ENCODE data around the gene TAOK3.

DNA sequence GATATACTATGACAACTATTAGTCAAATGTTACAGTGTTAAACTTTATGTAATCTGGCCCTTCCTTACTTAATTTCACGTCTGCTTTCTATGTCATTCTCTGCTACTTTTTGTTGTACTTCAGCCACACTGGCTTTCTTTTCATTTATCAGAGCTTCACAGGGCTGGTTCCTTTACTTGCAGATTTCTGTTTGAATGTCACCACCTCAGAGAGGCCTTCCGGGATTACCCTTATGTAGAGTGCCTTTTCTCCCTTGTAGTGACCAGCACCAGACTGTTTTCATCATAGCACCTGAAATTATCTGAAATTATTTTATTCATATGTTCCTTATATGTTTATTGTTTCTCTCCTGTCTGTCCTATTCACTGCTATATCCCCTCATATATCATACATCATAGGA is 75.4 kb downstream of the TAOK3 start:
- TF ChIP-seq CTCF (conservative IDR thresholded peaks at IDR 0.05; ENCODE audit: low read length), result no peak
- no peak for TF ChIP-seq EZH2phosphoT487 (IDR thresholded peaks at IDR 0.05; ENCODE audit: borderline replicate concordance)

Measured in Loucy (cell line).